Astrocyte (in vitro differentiated cells and primary cell): ENCODE results near the gene NODAL. TPM values are rescaled to one million over a fixed set of nuclear protein-coding genes. Genes with fewer than 3 reads are reported as not detected.

Experiments
- DNase-seq: peaks from one replicate; pipeline ENCODE4 v3.0.0-alpha.2; 2010; ENCODE audit warnings: low read depth
- FAIRE-seq: peaks from 2 replicates; lab custom pipeline; 2011; peaks lifted over from hg19 to GRCh38; lab: Jason Lieb, UNC
- H2AFZ ChIP-seq: 2 replicates; pipeline ENCODE4 v1.6.0; 2012; ENCODE audit warnings: low read depth, low read length, inconsistent platforms
- H3K27ac ChIP-seq: 2 replicates; pipeline ENCODE4 v1.5.1; 2011; ENCODE audit warnings: low read depth, low read length, inconsistent platforms
- H3K27me3 ChIP-seq: 2 replicates; pipeline ENCODE4 v1.6.0; 2011; ENCODE audit warnings: low read length, inconsistent platforms; ENCODE audit not compliant: insufficient read depth
- H3K36me3 ChIP-seq: 2 replicates; pipeline ENCODE4 v1.5.1; 2011; ENCODE audit warnings: low read length, inconsistent platforms; ENCODE audit not compliant: insufficient read depth
- H3K4me1 ChIP-seq: 2 replicates; pipeline ENCODE4 v1.5.1; 2011; ENCODE audit warnings: low read length, inconsistent platforms; ENCODE audit not compliant: insufficient read depth
- H3K4me2 ChIP-seq: 2 replicates; pipeline ENCODE4 v1.6.0; 2012; ENCODE audit warnings: low read length, inconsistent platforms
- H3K4me3 ChIP-seq: 2 replicates; pipeline ENCODE4 v1.5.1; 2011; ENCODE audit warnings: low read depth, mild to moderate bottlenecking, low read length, inconsistent platforms; ENCODE audit not compliant: insufficient read depth
- H3K79me2 ChIP-seq: 2 replicates; pipeline ENCODE4 v1.6.0; 2012; ENCODE audit warnings: mild to moderate bottlenecking, low read length, inconsistent platforms; ENCODE audit not compliant: insufficient read depth
- H3K9ac ChIP-seq: 2 replicates; pipeline ENCODE4 v1.6.0; 2012; ENCODE audit warnings: mild to moderate bottlenecking, low read length, inconsistent platforms
- H3K9me3 ChIP-seq: 2 replicates; pipeline ENCODE4 v1.5.1; 2012; ENCODE audit warnings: low read depth, mild to moderate bottlenecking, low read length, inconsistent platforms; ENCODE audit not compliant: insufficient read depth
- H4K20me1 ChIP-seq: 2 replicates; pipeline ENCODE4 v1.6.0; 2012; ENCODE audit warnings: low read length, inconsistent platforms; ENCODE audit not compliant: insufficient read depth
- H3K27ac Mint-ChIP-seq: one replicate; pipeline ENCODE4 v1.8.0; 2021; ENCODE audit warnings: mild to moderate bottlenecking, mixed read lengths; ENCODE audit not compliant: unreplicated experiment
- H3K27me3 Mint-ChIP-seq: one replicate; pipeline ENCODE4 v1.8.0; 2021; ENCODE audit warnings: low read depth, mixed read lengths; ENCODE audit not compliant: unreplicated experiment
- H3K36me3 Mint-ChIP-seq: one replicate; pipeline ENCODE4 v1.8.0; 2021; ENCODE audit warnings: low read depth, mixed read lengths; ENCODE audit not compliant: unreplicated experiment
- H3K4me1 Mint-ChIP-seq: one replicate; pipeline ENCODE4 v1.8.0; 2021; ENCODE audit warnings: low read depth, mixed read lengths; ENCODE audit not compliant: unreplicated experiment
- H3K4me3 Mint-ChIP-seq: one replicate; pipeline ENCODE4 v1.8.0; 2021; ENCODE audit warnings: mild to moderate bottlenecking, moderate library complexity, mixed read lengths; ENCODE audit not compliant: unreplicated experiment
- H3K9me3 Mint-ChIP-seq: one replicate; pipeline ENCODE4 v1.8.0; 2021; ENCODE audit warnings: mild to moderate bottlenecking, mixed read lengths; ENCODE audit not compliant: unreplicated experiment
- EZH2 ChIP-seq: IDR thresholded peaks from 2 replicates; pipeline ENCODE4 v1.6.1; 2012; ENCODE audit warnings: mild to moderate bottlenecking, low read length, inconsistent platforms; ENCODE audit not compliant: insufficient read depth
- total RNA-seq: library from RNA; stranded (reverse); gene quantifications from 2 replicates; pipeline ENCODE4 v1.2.1, GENCODE V29; 2021
- TF ChIP-seq, protein P1 (sequence below): IDR thresholded peaks from 2 replicates; pipeline ENCODE4 v1.5.1; 2011; ENCODE audit warnings: low read depth, mild to moderate bottlenecking, inconsistent platforms, low read length, moderate library complexity; ENCODE audit not compliant: insufficient read depth

NODAL gene
- total RNA-seq, 1 donor from 2014 or later: not detected

GRCh38 chr10:70458329-70459060 is 17.0 kb upstream of the NODAL start:
- no peak overlapping the region for H3K27ac ChIP-seq
- H3K27me3 Mint-ChIP-seq: peaks cover 37% of the 10 kb centered on the region
- H3K4me3 Mint-ChIP-seq: no peak overlapping the region
- peak overlapping the region; percentile 63 for H2AFZ ChIP-seq
- H3K4me1 ChIP-seq: peaks cover 10% of the 10 kb centered on the region
- H3K27me3 ChIP-seq: peaks cover 5% of the 10 kb centered on the region
- H3K9me3 ChIP-seq: no peaks in the 10 kb centered on the region
- TF ChIP-seq, protein P1, sequence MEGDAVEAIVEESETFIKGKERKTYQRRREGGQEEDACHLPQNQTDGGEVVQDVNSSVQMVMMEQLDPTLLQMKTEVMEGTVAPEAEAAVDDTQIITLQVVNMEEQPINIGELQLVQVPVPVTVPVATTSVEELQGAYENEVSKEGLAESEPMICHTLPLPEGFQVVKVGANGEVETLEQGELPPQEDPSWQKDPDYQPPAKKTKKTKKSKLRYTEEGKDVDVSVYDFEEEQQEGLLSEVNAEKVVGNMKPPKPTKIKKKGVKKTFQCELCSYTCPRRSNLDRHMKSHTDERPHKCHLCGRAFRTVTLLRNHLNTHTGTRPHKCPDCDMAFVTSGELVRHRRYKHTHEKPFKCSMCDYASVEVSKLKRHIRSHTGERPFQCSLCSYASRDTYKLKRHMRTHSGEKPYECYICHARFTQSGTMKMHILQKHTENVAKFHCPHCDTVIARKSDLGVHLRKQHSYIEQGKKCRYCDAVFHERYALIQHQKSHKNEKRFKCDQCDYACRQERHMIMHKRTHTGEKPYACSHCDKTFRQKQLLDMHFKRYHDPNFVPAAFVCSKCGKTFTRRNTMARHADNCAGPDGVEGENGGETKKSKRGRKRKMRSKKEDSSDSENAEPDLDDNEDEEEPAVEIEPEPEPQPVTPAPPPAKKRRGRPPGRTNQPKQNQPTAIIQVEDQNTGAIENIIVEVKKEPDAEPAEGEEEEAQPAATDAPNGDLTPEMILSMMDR: no peak
- TF ChIP-seq EZH2: no peak
- H3K27ac Mint-ChIP-seq: no peak overlapping the region
- H3K36me3 ChIP-seq: no peaks in the 10 kb centered on the region
- no peak for FAIRE-seq
- peak overlapping the region; percentile 81 for H3K4me2 ChIP-seq
- H3K9ac ChIP-seq: peak overlapping the region; percentile 46
- peaks cover 3% of the 10 kb centered on the region for H3K4me1 Mint-ChIP-seq
- peaks cover 1% of the 10 kb centered on the region for H3K9me3 Mint-ChIP-seq
- DNase-seq: peak; percentile 68
- peak overlapping the region; percentile 8 for H3K4me3 ChIP-seq
- H3K79me2 ChIP-seq: no peaks in the 10 kb centered on the region
- no peaks in the 10 kb centered on the region for H3K36me3 Mint-ChIP-seq
- H4K20me1 ChIP-seq: peaks cover 4% of the 10 kb centered on the region

GRCh38 chr10:70457759-70458305 is 16.4 kb upstream of the NODAL start:
- H3K27me3 Mint-ChIP-seq: peaks cover 38% of the 10 kb centered on the region
- H3K27ac Mint-ChIP-seq: no peak overlapping the region
- Histone ChIP-seq H4K20me1 (peaks cover 4% of the 10 kb centered on the region), H3K4me1 (peaks cover 10% of the 10 kb centered on the region), H3K4me2 (peak overlapping the region; percentile 81), H3K27ac (no peak overlapping the region), H3K9ac (peak overlapping the region; percentile 44), H3K79me2 (no peaks in the 10 kb centered on the region), H2AFZ (no peak overlapping the region), H3K9me3 (no peaks in the 10 kb centered on the region), H3K4me3 (peak overlapping the region; percentile 8), H3K27me3 (peaks cover 5% of the 10 kb centered on the region), H3K36me3 (no peaks in the 10 kb centered on the region)
- FAIRE-seq: no peak
- peak overlapping the region; percentile 14 for H3K4me3 Mint-ChIP-seq
- no peak for DNase-seq
- H3K36me3 Mint-ChIP-seq: no peaks in the 10 kb centered on the region
- H3K4me1 Mint-ChIP-seq: peaks cover 3% of the 10 kb centered on the region
- peaks cover 1% of the 10 kb centered on the region for H3K9me3 Mint-ChIP-seq
- no peak for TF ChIP-seq EZH2
- TF ChIP-seq, protein P1: no peak

GRCh38 chr10:70456164-70456563 is 14.7 kb upstream of the NODAL start:
- H3K27me3 ChIP-seq: peaks cover 5% of the 10 kb centered on the region
- H4K20me1 ChIP-seq: peaks cover 2% of the 10 kb centered on the region
- H3K79me2 ChIP-seq: no peaks in the 10 kb centered on the region
- H3K9me3 ChIP-seq: no peaks in the 10 kb centered on the region
- no peak for DNase-seq
- H3K9ac ChIP-seq: no peak overlapping the region
- no peak overlapping the region for H3K4me3 ChIP-seq
- Mint-ChIP-seq H3K9me3 (peaks cover 1% of the 10 kb centered on the region), H3K4me3 (no peak overlapping the region), H3K27me3 (peaks cover 36% of the 10 kb centered on the region), H3K27ac (no peak overlapping the region), H3K4me1 (peaks cover 7% of the 10 kb centered on the region), H3K36me3 (no peaks in the 10 kb centered on the region)
- H3K36me3 ChIP-seq: no peaks in the 10 kb centered on the region
- H3K27ac ChIP-seq: no peak overlapping the region
- TF ChIP-seq EZH2: no peak
- TF ChIP-seq, protein P1: no peak
- no peak overlapping the region for H2AFZ ChIP-seq
- no peak overlapping the region for H3K4me2 ChIP-seq
- H3K4me1 ChIP-seq: peaks cover 10% of the 10 kb centered on the region
- no peak for FAIRE-seq
